Left forelimb (tissue), 1 donor: ENCODE results near the gene ANAPC2.

ENCODE experiments used
- DNase-seq: peaks from one replicate; pipeline ENCODE4 v3.0.0-alpha.2; 2018; ENCODE audit warnings: low spot score

The ANAPC2 gene

GRCh38 chr9:137173796-137174664 is 14.3 kb downstream of the ANAPC2 start:
- no peak for DNase-seq

- no peak for DNase-seq
Measured at GRCh38 chr9:137172901-137173795, 15.2 kb downstream of the ANAPC2 start.

DNA sequence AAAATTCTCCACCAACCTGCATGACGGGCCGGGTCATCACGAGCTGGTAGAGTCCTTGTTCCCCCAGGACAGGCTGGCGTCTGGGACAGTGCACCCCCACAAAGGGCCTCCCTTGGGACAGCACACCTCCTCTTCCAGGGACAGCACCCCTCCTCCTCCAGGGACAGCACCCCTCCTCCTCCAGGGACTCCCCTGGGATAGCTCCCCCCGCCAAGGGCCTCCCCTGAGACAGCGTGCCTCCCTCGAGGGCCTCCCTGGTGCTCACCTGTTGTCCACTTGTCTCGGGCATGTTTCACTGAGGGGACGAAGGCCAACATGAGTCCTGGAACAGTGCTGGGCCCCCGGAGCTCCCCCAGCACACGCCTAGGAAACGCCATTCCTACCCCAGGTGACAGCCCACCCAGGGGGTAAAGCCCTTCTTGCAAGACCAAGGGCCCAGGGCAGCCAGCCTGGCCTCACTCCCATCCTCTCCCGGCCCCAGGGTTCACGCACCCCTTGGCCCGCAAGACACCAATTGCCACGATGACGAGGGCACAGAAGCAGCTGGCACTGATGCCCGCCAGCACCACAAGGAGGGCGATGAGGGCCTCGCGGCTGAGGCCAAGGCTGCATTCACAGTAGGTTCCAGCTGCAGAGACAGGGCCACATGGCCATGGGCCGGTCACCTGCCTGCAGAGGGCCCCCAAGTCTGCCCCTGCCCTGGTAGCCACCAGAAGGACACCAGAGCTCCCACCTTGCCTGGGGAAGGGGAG is 17.0 kb downstream of the ANAPC2 start:
- no peak for DNase-seq

- no peak for DNase-seq
Measured at GRCh38 chr9:137170486-137171148, 17.7 kb downstream of the ANAPC2 start.

GRCh38 chr9:137169896-137170358 is 18.4 kb downstream of the ANAPC2 start, which contains the start of gene LRRC26:
Gene LRRC26, minus strand, starts transcription at chr9:137170051. Its CDS starts 108 bp downstream, at chr9:137169943.
- DNase-seq = no peak

- no peak for DNase-seq
Measured at GRCh38 chr9:137168904-137169856, 19.2 kb downstream of the ANAPC2 start.

GRCh38 chr9:137168573-137168903 is 19.8 kb downstream of the ANAPC2 start:
- no peak for DNase-seq

DNA sequence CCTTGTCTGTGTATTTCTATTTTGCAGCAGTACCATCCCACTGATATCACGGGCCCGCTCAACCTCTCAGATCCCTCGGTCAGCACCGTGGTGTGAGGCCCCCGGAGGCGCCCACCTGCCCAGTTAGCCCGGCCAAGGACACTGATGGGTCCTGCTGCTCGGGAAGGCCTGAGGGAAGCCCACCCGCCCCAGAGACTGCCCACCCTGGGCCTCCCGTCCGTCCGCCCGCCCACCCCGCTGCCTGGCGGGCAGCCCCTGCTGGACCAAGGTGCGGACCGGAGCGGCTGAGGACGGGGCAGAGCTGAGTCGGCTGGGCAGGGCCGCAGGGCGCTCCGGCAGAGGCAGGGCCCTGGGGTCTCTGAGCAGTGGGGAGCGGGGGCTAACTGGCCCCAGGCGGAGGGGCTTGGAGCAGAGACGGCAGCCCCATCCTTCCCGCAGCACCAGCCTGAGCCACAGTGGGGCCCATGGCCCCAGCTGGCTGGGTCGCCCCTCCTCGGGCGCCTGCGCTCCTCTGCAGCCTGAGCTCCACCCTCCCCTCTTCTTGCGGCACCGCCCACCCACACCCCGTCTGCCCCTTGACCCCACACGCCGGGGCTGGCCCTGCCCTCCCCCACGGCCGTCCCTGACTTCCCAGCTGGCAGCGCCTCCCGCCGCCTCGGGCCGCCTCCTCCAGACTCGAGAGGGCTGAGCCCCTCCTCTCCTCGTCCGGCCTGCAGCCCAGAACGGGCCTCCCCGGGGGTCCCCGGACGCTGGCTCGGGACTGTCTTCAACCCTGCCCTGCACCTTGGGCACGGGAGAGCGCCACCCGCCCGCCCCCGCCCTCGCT is 20.4 kb downstream of the ANAPC2 start:
- DNase-seq = no peak

DNA sequence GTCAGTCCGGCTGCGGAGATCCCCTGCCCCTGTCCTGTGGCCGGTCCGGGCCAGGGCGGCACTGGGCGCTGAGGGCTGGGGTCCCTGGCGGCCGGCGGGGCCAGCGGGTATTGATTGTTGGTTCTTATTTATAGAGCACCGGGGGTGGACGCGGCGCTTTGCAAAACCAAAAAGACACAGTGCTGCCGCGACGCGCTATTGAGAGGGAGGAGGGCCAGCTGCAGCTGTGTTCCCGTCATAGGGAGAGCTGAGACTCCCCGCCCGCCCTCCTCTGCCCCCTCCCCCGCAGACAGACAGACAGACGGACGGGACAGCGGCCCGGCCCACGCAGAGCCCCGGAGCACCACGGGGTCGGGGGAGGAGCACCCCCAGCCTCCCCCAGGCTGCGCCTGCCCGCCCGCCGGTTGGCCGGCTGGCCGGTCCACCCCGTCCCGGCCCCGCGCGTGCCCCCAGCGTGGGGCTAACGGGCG is 21.0 kb downstream of the ANAPC2 start:
- no peak for DNase-seq

DNA sequence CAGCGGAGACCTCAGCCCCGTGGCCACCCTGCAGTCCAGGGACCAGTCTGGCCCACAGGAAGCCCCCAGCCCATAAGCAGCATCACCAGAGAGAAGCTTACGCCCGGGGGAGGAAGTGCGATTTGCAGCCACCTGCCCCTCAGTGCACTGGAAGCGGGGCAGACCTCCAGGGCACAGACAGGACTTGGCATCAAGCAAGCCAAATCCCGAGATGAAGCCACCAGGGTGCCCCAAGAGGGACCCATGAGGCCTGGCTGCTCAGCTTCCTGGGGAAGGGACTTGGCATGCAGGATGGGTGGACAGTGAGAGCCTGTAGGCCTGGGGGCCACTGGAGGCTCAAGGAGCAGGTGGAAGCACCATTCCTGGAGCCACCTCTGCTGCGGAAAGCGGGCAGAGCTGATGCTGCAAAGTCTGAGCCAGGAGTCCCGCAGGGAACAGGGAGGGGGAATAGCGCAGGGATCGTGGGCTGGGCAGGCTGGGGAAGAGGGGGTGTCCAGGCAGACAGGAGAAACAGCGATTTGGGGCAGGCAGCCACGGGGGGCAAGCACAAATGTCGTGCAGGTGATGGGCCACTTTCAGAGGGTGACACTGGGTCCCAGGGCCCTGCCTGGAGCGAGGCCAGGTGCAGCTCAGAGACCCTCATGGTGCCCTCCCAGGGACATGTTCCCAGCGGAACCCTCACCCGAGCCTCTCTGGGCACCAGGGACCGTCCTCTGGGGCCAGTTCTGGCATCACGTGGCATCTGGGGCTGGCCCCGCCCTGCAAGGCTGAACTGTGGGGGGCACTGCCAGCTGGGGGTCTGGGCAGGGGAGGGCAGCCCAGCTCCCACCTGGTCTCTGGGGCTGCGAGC is 21.8 kb downstream of the ANAPC2 start:
- no peak for DNase-seq

- DNase-seq = no peak
Measured at GRCh38 chr9:137165250-137165836, 23.0 kb downstream of the ANAPC2 start.

DNA sequence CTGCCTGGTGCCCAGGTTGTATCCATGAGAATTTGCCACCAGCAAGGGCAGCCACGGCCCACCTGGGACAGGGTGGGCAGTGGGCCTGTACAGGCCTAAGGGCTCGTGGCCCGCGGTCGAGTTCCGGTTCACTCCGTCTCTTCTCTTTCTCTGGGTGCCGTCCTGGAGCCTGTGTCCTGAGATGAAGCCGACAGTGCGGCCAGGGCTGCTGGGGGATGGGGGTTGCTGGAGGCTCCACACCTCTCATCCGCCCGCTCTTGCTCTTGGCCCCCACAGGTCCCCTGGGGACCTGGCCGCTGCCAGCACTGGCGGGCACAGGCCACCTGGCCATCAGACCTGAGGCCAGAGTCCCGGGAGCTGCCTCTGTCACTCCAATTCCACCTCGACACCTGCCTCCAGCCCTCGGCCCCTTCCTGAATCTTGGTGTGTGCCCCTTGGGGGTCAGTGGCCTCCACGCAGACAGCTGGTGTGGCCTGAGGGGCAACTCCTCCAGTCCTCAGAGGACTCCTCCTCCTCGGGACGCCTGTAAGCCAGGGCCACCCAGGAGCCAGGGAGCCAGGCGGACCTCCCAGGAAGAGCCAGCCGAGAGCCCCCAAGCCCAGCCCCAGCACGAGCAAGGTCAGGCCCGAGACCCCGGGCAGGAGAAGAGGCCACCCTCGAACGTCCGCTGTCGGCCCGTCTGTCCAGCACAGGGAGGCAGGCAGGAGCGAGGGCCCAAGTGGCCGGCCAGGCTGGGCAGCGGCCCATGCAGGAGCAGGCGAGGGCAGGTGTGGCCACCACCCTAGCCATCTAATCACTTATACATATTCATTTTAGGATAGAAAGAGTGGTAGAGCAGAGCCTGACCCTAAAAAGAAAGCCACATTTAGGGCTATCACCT is 23.8 kb downstream of the ANAPC2 start:
- no peak for DNase-seq

DNA sequence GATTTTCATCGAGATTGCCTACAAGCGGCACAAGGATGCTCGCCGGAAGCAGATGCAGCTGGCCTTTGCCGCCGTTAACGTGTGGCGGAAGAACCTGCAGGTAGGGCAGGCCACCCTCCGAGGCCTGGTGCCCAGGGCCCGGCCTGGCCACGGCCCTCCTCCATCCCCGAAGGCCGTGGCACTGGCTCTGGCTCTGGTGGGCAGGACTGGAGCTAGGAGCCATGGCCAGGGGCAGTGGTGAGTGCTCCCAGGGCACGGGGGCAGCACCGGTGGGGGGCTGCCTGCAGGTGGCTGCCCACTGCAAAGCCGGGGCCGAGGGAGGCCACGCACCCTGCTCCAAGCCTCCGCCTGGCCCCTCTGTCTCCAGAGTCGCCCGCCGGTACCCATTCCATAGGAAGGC is 24.6 kb downstream of the ANAPC2 start:
- no peak for DNase-seq

- DNase-seq = no peak
Measured at GRCh38 chr9:137163365-137163715, 25.0 kb downstream of the ANAPC2 start.

GRCh38 chr9:137162505-137163364 is 25.6 kb downstream of the ANAPC2 start:
- no peak for DNase-seq
